GM21576 (cell line): ENCODE data around the gene TAAR9.
"Not testable (repeated sequence)": the region's sequence is repeated elsewhere in the genome, so short reads cannot be mapped to it uniquely, and the experiment has no call there.

Source experiments
- ATAC-seq: cut with Tn5 transposase; IDR thresholded peaks from one replicate; pipeline ENCODE4 v1.9.1; 2021; ENCODE audit warnings: mild to moderate bottlenecking, moderate library complexity; ENCODE audit not compliant: unreplicated experiment

TAAR9 gene

GRCh38 chr6:132513831-132514545 is 24.1 kb upstream of the TAAR9 start:
- no peak for ATAC-seq

GRCh38 chr6:132515386-132515785 is 22.7 kb upstream of the TAAR9 start:
- ATAC-seq: no peak

DNA sequence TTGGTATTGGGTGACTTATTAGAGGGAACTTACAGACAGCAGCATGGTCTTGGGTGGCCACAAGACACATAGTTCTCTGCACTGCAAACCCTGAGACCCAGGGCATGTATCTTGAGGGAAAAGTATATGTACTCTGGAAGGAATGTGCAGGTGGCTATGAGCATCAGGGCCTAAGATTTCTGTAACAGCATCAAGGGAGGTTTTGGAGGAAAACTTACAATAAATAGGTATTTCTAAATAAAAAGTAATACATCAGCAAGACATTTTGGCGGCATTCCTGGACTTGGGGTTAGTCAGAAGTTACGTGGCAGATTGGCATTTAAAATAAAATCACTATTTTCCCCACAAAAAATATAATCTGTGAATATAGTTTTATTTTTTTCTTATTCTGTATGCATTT is 17.1 kb upstream of the TAAR9 start:
- ATAC-seq: no peak

- no peak for ATAC-seq
Measured at GRCh38 chr6:132524646-132525045, 13.4 kb upstream of the TAAR9 start.

- ATAC-seq: no peak
Measured at GRCh38 chr6:132525866-132526265, 12.2 kb upstream of the TAAR9 start.

DNA sequence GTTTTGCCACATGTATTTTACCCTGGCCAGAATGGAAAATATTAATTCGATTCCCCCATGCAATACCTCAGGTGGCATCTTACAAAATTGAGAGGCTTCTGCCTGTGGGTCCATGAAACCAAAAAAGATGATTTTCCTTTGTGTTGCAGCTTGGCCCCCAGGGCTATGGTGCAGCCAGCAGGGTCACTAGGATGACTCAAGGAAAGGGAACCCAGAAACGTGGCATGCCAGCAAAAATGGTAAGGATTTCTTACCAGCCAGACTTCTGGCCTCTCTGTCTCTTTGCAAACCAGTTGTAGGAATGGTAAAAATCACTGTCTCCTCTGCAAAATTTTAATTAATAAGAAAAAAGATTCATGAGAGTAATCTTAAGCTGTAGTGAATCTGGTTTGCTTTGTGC is 11.6 kb upstream of the TAAR9 start:
- no peak for ATAC-seq

GRCh38 chr6:132527791-132528190 is 10.3 kb upstream of the TAAR9 start:
- ATAC-seq: no peak

DNA sequence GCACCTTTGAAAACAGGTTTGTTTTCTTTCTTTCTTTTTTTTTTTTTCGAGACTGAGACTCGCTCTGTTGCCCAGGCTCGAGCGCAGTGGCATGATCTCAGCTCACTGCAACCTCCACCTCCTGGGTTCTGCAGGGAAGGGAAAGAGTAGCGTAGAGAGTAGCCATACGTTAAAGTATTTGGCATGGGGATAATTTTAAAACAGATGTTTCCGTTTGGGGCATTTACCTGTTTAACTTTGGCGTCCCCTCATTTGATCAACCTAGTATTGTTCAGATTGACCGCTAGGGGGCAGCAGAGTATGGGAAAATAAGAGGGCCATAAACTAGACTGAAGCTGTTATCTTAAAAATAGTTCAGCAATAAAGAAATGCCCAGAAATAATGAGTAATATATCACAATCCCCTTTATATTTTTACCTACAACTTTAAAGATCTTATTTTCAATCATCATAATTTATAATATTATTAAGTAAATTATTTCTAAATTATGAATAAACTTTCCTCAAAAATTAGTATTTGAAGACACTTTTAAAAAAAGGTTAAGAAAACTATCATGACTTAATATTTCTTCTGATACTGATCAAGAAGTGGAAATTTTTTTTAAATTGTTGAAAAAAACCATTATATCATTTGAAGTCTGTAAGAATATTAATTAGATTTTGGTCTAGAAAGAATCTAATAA is 7.6 kb upstream of the TAAR9 start:
- peak; percentile 89 for ATAC-seq

GRCh38 chr6:132534546-132534945 is 3.5 kb upstream of the TAAR9 start:
- not testable (repeated sequence) for ATAC-seq

DNA sequence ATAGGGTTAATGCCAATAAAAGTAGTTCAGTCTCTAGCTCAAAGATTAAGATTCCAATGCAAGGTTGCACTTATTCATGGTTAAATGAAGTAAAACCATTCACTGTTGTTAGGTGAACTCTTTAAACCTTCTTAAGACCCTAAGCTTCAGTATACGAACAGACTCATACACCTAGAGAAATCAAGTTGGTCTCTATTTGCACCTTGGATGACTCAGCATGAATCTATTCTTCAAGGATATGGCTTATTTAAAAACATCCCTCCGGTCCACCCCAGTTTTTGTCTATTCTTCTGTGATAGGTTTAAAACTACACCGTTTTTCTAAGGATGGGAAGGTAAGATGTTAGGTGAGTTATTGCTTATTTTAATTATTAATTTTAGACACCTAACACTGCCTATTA is 932 bp upstream of the TAAR9 start:
- no peak for ATAC-seq

GRCh38 chr6:132544826-132545225 is 6.7 kb downstream of the TAAR9 start:
- ATAC-seq: no peak

DNA sequence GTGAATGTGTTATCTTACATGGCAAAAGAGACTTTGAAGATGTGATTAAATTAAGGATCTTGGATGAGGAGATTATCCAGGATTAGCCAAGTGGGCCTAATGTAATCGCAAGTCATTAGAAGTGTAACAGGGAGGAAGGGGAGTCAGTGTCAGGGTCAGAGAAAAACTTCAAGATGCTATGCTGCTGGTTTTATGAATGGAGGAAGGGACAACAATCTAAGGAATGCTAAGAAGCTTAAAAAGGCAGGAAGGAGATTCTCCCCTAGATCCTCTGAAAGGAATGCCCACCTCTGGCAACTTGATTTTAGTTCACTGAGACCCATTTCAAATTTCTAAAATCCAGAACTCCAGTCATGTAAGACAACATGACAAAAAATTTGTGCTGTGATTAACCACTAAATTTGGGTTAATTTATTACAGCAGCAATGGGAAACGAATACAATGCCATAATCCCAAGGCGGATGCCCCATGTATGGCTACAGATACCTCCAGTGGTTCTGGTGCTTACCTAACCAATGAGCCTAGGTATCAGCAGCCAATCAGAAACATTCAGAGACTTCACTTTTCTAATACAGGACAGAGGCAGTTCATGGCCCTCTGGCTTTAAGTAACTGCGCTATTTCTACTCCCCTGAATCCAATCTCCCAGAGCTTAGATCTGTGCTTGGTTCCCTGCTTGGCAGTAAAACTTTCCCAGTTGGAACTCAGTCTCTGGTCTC is 10.8 kb downstream of the TAAR9 start:
- ATAC-seq: no peak

DNA sequence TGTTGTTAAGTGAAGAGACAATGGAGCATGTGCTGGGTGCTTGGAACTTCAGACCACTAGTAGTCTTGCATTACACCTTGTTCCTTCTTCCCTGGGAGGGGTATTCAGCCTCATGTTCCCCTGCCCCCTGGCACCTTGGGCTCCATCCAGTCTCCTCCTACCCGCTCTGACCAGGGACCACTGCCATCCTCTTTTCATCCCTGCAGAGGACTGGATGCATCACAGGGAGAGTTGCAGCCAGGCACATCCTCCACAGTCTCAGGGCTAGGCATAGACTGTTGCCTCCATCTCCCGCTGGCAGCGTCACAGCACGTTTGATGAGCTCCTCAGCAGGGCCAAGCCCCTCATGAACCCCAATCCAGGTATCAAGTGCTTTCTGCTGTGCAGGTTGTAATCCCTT is 13.1 kb downstream of the TAAR9 start:
- ATAC-seq: no peak

- ATAC-seq: no peak
Measured at GRCh38 chr6:132552372-132552771, 14.3 kb downstream of the TAAR9 start, which contains the start of gene TAAR8. TSS of gene TAAR8 (plus strand) at chr6:132552672. CDS start at chr6:132552693, 21 bp downstream.

DNA sequence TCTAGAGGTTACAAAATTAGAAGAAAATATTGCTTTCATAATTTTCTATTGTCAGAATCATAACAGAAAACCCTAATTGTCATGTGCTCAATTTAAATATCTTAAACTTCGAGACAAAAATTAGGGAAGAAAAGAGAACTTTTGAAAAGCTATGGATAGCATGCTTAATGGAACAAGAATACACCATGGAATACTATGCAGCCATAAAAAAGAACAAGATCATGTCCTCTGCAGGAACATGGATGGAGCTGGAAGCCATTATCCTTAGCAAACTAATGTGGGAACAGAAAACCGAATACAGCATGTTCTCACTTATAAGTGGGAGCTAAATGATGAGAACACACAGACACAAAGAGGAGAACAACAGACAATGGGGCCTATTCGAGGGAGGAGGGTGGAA is 22.0 kb downstream of the TAAR9 start:
- ATAC-seq: not testable (repeated sequence)

DNA sequence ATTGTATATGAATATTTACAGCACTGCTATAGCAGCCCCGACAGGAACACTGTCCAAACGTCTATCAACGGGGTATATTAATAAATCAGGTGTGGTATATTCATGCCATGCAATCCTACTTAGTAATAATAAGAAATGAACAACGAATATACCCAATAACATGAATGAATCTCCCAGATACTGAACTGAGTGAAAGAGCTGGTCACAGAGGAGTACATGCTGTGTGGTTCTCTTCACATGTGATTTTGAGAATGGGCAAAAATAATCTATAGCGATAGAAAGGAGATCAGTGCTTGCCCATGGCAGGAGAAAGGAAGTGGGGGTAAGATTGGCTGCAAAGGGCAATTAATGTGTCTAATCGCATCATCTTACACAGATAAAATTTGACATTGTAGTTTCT is 28.3 kb downstream of the TAAR9 start:
- ATAC-seq: no peak

DNA sequence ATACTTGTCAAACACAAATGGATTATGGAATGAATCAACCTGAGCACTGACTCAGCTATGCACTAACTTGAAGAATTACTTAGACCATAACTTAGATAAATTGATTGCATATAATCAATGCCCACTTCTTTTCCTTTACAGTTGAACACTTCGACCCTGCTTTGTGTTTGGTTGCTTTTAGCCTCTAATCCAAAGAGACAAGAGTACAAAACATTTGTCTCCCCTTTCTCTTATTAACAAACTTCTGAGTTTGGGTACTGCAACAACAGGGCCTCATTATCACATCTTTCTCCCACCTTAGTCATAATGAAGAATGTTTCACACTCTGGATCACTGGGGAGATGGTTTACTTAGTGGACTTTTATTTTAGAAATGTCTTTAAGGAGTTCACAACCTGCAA is 29.5 kb downstream of the TAAR9 start:
- no peak for ATAC-seq

DNA sequence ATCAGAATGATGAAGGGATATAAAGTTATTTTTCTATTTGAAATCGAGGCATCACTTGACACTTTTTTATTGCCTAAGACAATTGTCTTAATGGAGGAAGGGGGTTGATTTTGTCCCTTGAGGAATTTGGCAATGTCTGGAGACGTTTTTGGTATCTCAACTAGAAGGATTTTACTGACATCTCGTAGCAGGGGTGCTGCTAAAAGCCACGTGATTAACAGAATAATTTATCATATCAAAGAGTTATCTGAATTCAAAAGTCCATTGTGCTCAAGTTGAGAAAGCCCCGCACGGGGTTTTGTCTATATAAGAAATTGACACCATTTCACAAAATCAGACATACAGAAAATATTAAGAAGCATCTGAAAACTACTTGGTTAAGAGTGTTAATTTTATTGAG is 30.5 kb downstream of the TAAR9 start:
- no peak for ATAC-seq

- no peak for ATAC-seq
Measured at GRCh38 chr6:132569170-132569569, 31.1 kb downstream of the TAAR9 start.

DNA sequence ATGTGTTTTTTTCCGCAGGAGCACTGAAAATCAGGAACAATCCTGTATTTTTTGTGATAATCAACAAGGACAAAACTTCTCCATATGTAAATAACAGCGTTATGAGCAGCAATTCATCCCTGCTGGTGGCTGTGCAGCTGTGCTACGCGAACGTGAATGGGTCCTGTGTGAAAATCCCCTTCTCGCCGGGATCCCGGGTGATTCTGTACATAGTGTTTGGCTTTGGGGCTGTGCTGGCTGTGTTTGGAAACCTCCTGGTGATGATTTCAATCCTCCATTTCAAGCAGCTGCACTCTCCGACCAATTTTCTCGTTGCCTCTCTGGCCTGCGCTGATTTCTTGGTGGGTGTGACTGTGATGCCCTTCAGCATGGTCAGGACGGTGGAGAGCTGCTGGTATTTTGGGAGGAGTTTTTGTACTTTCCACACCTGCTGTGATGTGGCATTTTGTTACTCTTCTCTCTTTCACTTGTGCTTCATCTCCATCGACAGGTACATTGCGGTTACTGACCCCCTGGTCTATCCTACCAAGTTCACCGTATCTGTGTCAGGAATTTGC is 32.2 kb downstream of the TAAR9 start, which contains the start of gene TAAR6:
TSS of gene TAAR6 (plus strand) at position 102 of the 557 bp plus-strand sequence. CDS start at position 102, 0 bp downstream.
- no peak for ATAC-seq

GRCh38 chr6:132571774-132572173 is 33.7 kb downstream of the TAAR9 start:
- no peak for ATAC-seq
